Peyer's patch (tissue), 4 donors: ENCODE results near the gene TMC5.
"Not testable (repeated sequence)": the region's sequence is repeated elsewhere in the genome, so short reads cannot be mapped to it uniquely, and the experiment has no call there.

Source experiments
- POLR2A ChIP-seq, 2 donors: fragments of 450-650 bp; IDR thresholded peaks; one replicate each; pipeline ENCODE4 v1.5.1; 2017; ENCODE audit warnings: antibody characterized with exemption in 2 of 2, mild to moderate bottlenecking in 2 of 2, moderate library complexity in 2 of 2
- TF ChIP-seq, protein P1 (sequence below), 6 experiments: fragments of 450-650 bp in 4 of 6; fragments of 200-600 bp in 2 of 6; sonication (generic) in 1 of 6; IDR thresholded peaks; one replicate each; pipeline ENCODE4 v1.5.1; 2017 to 2019; ENCODE audit warnings: antibody characterized with exemption in 6 of 6, mild to moderate bottlenecking in 3 of 6, moderate library complexity in 1 of 6

DNA sequence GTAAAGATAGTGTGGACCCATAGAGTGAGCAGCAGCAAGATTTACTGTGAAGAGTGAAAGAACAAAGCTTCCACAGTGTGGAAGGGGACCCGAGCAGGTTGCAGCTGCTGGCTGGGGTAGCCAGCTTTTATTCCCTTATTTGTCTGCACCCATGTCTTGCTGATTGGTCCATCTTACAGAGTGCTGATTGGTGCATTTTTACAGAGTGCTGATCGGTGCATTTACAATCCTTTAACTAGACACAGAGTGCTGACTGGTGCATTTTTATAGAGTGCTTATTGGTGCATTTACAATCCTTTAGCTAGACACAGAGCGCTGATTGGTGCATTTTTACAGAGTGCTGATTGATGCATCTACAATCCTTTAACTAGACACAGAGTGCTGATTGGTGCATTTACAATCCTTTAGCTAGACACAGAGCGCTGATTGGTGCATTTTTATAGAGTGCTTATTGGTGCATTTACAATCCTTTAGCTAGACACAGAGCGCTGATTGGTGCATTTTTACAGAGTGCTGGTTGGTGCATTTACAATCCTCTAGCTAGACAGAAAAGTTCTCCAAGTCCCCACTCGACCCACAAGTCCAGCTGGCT is 26.4 kb upstream of the TMC5 start:
- TF ChIP-seq, protein P1, sequence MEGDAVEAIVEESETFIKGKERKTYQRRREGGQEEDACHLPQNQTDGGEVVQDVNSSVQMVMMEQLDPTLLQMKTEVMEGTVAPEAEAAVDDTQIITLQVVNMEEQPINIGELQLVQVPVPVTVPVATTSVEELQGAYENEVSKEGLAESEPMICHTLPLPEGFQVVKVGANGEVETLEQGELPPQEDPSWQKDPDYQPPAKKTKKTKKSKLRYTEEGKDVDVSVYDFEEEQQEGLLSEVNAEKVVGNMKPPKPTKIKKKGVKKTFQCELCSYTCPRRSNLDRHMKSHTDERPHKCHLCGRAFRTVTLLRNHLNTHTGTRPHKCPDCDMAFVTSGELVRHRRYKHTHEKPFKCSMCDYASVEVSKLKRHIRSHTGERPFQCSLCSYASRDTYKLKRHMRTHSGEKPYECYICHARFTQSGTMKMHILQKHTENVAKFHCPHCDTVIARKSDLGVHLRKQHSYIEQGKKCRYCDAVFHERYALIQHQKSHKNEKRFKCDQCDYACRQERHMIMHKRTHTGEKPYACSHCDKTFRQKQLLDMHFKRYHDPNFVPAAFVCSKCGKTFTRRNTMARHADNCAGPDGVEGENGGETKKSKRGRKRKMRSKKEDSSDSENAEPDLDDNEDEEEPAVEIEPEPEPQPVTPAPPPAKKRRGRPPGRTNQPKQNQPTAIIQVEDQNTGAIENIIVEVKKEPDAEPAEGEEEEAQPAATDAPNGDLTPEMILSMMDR (IDR thresholded peaks at IDR 0.05), result not testable (repeated sequence)
- not testable (repeated sequence) for TF ChIP-seq POLR2A (IDR thresholded peaks at IDR 0.05)
